OCI-LY3 (cell line): ENCODE results near the gene SYNE2.
A peak's percentile ranks its signal among the peaks of the same experiment; 100 is the strongest.

Experiments
- H2AFZ ChIP-seq: fragments of 200-600, 300-600 bp; shearing (Covaris generic); 2 replicates; pipeline ENCODE4 v1.6.0; 2014; ENCODE audit warnings: antibody characterized with exemption, low read depth, low read length
- H3K27ac ChIP-seq: fragments of 200-600, 300-600 bp; sonication (generic); 2 replicates; pipeline ENCODE4 v1.5.1; 2014; ENCODE audit warnings: mild to moderate bottlenecking, low read length, moderate library complexity, mixed read lengths
- H3K27me3 ChIP-seq: fragments of 200-600, 300-600 bp; sonication (generic); 2 replicates; pipeline ENCODE4 v1.6.1; 2014; ENCODE audit warnings: low read depth, low read length, mixed read lengths
- H3K36me3 ChIP-seq: fragments of 200-600, 300-600 bp; sonication (generic); replicated peaks from 2 replicates; pipeline ENCODE3; 2014; ENCODE audit warnings: low read depth, low read length, mixed read lengths
- H3K4me1 ChIP-seq: fragments of 300-600, 200-600 bp; sonication (generic); 2 replicates; pipeline ENCODE4 v1.6.1; 2014; ENCODE audit warnings: low read length, mixed read lengths
- H3K4me2 ChIP-seq: fragments of 200-600, 300-600 bp; sonication (generic); 2 replicates; pipeline ENCODE4 v1.6.1; 2014; ENCODE audit warnings: low read length, mixed read lengths
- H3K4me3 ChIP-seq: fragments of 300-600, 200-600 bp; sonication (generic); 2 replicates; pipeline ENCODE4 v1.5.1; 2014; ENCODE audit warnings: antibody characterized with exemption, mild to moderate bottlenecking, low read length, moderate library complexity
- H3K79me2 ChIP-seq: fragments of 300-600, 200-600 bp; shearing (Covaris generic); 2 replicates; pipeline ENCODE4 v1.6.1; 2014; ENCODE audit warnings: mild to moderate bottlenecking, low read length, mixed read lengths
- H3K9ac ChIP-seq: fragments of 300-600, 200-600 bp; shearing (Covaris generic); 2 replicates; pipeline ENCODE4 v1.6.0; 2014; ENCODE audit warnings: mild to moderate bottlenecking, low read length, moderate library complexity
- H3K9me3 ChIP-seq: fragments of 200-600, 300-600 bp; shearing (Covaris generic); 2 replicates; pipeline ENCODE4 v1.6.1; 2014; ENCODE audit warnings: low read length, mixed read lengths; ENCODE audit not compliant: insufficient read depth
- H4K20me1 ChIP-seq: fragments of 200-600, 300-600 bp; sonication (generic); 2 replicates; pipeline ENCODE4 v1.6.1; 2016; ENCODE audit warnings: low read length, mixed read lengths; ENCODE audit not compliant: insufficient read depth
- EZH2phosphoT487 ChIP-seq: fragments of 200-600 bp; shearing (Covaris generic); IDR thresholded peaks from 2 replicates; pipeline ENCODE4 v1.6.1; 2018; ENCODE audit warnings: antibody characterized with exemption, mixed run types, low read depth
- TF ChIP-seq, protein P1 (sequence below): fragments of 200-600, 300-600 bp; sonication (generic); IDR thresholded peaks from 2 replicates; pipeline ENCODE4 v1.5.1; 2014; ENCODE audit warnings: antibody characterized with exemption, low read length, low read depth

SYNE2 gene

GRCh38 chr14:64191756-64192155 is 339.0 kb downstream of the SYNE2 start:
- Histone ChIP-seq H3K4me1 (peaks cover 20% of the 10 kb centered on the region), H3K4me3 (no peak overlapping the region), H4K20me1 (no peaks in the 10 kb centered on the region), H3K9me3 (no peaks in the 10 kb centered on the region), H3K9ac (no peak overlapping the region), H3K27ac (no peak overlapping the region), H3K27me3 (no peaks in the 10 kb centered on the region), H3K36me3 (no peaks in the 10 kb centered on the region), H2AFZ (no peak overlapping the region), H3K79me2 (no peaks in the 10 kb centered on the region), H3K4me2 (no peak overlapping the region)
- TF ChIP-seq, protein P1, sequence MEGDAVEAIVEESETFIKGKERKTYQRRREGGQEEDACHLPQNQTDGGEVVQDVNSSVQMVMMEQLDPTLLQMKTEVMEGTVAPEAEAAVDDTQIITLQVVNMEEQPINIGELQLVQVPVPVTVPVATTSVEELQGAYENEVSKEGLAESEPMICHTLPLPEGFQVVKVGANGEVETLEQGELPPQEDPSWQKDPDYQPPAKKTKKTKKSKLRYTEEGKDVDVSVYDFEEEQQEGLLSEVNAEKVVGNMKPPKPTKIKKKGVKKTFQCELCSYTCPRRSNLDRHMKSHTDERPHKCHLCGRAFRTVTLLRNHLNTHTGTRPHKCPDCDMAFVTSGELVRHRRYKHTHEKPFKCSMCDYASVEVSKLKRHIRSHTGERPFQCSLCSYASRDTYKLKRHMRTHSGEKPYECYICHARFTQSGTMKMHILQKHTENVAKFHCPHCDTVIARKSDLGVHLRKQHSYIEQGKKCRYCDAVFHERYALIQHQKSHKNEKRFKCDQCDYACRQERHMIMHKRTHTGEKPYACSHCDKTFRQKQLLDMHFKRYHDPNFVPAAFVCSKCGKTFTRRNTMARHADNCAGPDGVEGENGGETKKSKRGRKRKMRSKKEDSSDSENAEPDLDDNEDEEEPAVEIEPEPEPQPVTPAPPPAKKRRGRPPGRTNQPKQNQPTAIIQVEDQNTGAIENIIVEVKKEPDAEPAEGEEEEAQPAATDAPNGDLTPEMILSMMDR = no peak
- TF ChIP-seq EZH2phosphoT487 = no peak

DNA sequence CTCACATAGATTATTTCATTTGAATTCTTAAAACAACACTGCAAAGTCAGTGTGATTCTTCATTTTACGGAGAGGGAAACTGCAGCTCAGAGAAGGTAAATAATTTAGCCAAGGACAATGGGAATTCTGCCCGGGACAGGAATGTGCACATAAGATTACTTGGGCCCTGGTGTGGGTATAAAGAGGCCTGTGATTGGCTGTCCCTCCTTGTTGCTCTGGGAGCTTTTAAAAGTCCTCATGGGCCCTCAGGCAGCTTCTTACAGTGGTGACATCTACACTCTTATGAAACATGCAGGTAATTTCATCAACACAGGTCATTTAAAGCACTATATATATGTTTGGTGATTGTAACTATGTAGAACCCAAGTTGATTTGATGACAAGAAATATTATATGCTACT is 341.0 kb downstream of the SYNE2 start:
- Histone ChIP-seq H4K20me1 (no peaks in the 10 kb centered on the region), H3K9ac (no peak overlapping the region), H2AFZ (no peak overlapping the region), H3K36me3 (no peaks in the 10 kb centered on the region), H3K4me3 (no peak overlapping the region), H3K27me3 (no peaks in the 10 kb centered on the region), H3K4me2 (no peak overlapping the region), H3K4me1 (peaks cover 20% of the 10 kb centered on the region), H3K9me3 (no peaks in the 10 kb centered on the region), H3K79me2 (no peaks in the 10 kb centered on the region), H3K27ac (no peak overlapping the region)
- TF ChIP-seq EZH2phosphoT487 = no peak
- TF ChIP-seq, protein P1 = no peak

- Histone ChIP-seq H3K9me3 (no peaks in the 10 kb centered on the region), H3K27ac (no peak overlapping the region), H3K4me1 (peaks cover 20% of the 10 kb centered on the region), H3K27me3 (no peaks in the 10 kb centered on the region), H4K20me1 (no peaks in the 10 kb centered on the region), H3K36me3 (no peaks in the 10 kb centered on the region), H3K4me2 (no peak overlapping the region), H3K9ac (no peak overlapping the region), H2AFZ (peak overlapping the region; percentile 64; the same call in 1 of the 2 replicates), H3K79me2 (no peaks in the 10 kb centered on the region), H3K4me3 (no peak overlapping the region)
- TF ChIP-seq, protein P1 = no peak
- no peak for TF ChIP-seq EZH2phosphoT487
Observed at GRCh38 chr14:64194404-64194803, 341.6 kb downstream of the SYNE2 start.

DNA sequence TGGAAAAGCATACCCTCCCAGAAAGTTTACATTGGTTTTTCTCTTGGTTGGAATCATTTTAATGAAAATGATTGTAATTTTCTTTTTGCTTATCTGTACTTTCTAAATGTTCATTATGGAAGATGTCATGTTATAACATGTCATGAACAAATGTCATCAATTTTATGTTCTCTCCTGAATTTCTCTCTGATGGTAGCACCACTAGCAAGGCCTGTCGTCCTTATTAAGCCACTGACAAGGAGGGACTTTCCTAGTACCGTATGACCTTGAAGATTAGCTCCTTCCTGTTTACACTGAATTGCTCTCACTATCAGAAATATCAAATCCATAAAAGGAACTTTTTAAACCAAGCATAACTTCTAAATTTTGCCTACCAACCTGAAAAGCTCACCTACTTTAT is 342.4 kb downstream of the SYNE2 start:
- Histone ChIP-seq H3K9ac (0 out of 2 replicates have a peak overlapping the region, but pooled peaks have one; percentile 11), H3K4me1 (peaks cover 20% of the 10 kb centered on the region), H3K4me3 (no peak overlapping the region; the same call in 1 of the 2 replicates), H3K27me3 (no peaks in the 10 kb centered on the region), H2AFZ (peak overlapping the region; percentile 64), H4K20me1 (no peaks in the 10 kb centered on the region), H3K4me2 (peak overlapping the region; percentile 43), H3K79me2 (no peaks in the 10 kb centered on the region), H3K9me3 (no peaks in the 10 kb centered on the region), H3K36me3 (no peaks in the 10 kb centered on the region), H3K27ac (peak overlapping the region; percentile 10)
- TF ChIP-seq EZH2phosphoT487 = no peak
- TF ChIP-seq, protein P1 = no peak
